Breast epithelium (tissue), 4 donors: ENCODE results near the gene MRPS9. TPM values are rescaled to one million over a fixed set of nuclear protein-coding genes. Genes with fewer than 3 reads are reported as not detected.

Experiments used
- DNase-seq, 2 donors: peaks; one replicate each; pipeline ENCODE4 v3.0.0-alpha.2; 2019; ENCODE audit warnings: low spot score in 2 of 2
- H3K27ac ChIP-seq, 2 donors: fragments of 200-600 bp; sonication (generic) in 1 of 2; one replicate each; pipeline ENCODE4 v1.5.1; 2016 to 2019; ENCODE audit warnings: mild to moderate bottlenecking in 1 of 2
- H3K27me3 ChIP-seq, 2 donors: fragments of 200-600 bp; sonication (generic) in 1 of 2; one replicate each; pipeline versions ENCODE4 v1.5.1 to v1.6.0; 2017 to 2019; ENCODE audit warnings: control low read depth in 1 of 2, mild to moderate bottlenecking in 1 of 2
- H3K36me3 ChIP-seq: fragments of 200-600 bp; one replicate; pipeline ENCODE4 v1.5.1; 2019
- H3K4me1 ChIP-seq, 2 donors: fragments of 200-600 bp; sonication (generic); one replicate each; pipeline ENCODE4 v1.5.1; 2016 to 2019; ENCODE audit warnings: control low read depth in 1 of 2
- H3K4me3 ChIP-seq, 3 donors: fragments of 200-600 bp; sonication (generic); 1 replicate in 2 of 3; 2 replicates in 1 of 3; pipeline ENCODE4 v1.5.1; 2016 to 2019; ENCODE audit warnings: mild to moderate bottlenecking in 3 of 3, moderate library complexity in 2 of 3
- H3K9me3 ChIP-seq, 2 donors: fragments of 200-600 bp; sonication (generic) in 1 of 2; one replicate each; pipeline ENCODE4 v1.5.1; 2016 to 2019; ENCODE audit warnings: control low read depth in 1 of 2
- CTCF ChIP-seq, 3 donors: fragments of 450-650 bp; IDR thresholded peaks; one replicate each; pipeline ENCODE4 v1.5.1; 2016 to 2017; ENCODE audit warnings: antibody characterized with exemption in 3 of 3, mild to moderate bottlenecking in 3 of 3, moderate library complexity in 3 of 3
- POLR2A ChIP-seq: fragments of 450-650 bp; IDR thresholded peaks from one replicate; pipeline ENCODE4 v1.6.1; 2016; ENCODE audit warnings: antibody characterized with exemption, mild to moderate bottlenecking, moderate library complexity
- POLR2AphosphoS5 ChIP-seq, 3 donors: sonication (generic); formaldehyde crosslinking; IDR thresholded peaks; one replicate each; pipeline ENCODE4 v1.6.1; 2017; ENCODE audit warnings: antibody characterized with exemption in 3 of 3
- intact Hi-C: fragments of 100-400 bp; cut with DNase I; formaldehyde crosslinking; loops from one replicate; pipeline ENCODE4 v1.15.1; 2023; ENCODE audit warnings: low total_unique reads
- total RNA-seq, 3 donors: library from RNA; depleted of rRNA; stranded (reverse); fragments of >200 nt; gene quantifications; one replicate each; pipeline ENCODE4 v1.1.0, GENCODE V29; 2016

MRPS9 gene
- total RNA-seq, 3 donors from 2014 or later, result 14.1 to 26.3 (median 18.0) TPM

GRCh38 chr2:105117565-105117964, 79.7 kb downstream of the MRPS9 start:
- Histone ChIP-seq H3K36me3 (no peaks in the 10 kb centered on the region), H3K4me3 (no peak overlapping the region), H3K4me1 (no peaks in the 10 kb centered on the region), H3K27ac (no peak overlapping the region), H3K27me3 (no peaks in the 10 kb centered on the region), H3K9me3 (no peaks in the 10 kb centered on the region)
- no peak for DNase-seq
- TF ChIP-seq POLR2A, result no peak
- no peak for TF ChIP-seq POLR2AphosphoS5 (IDR thresholded peaks at IDR 0.05)
- no peak for TF ChIP-seq CTCF (IDR thresholded peaks at IDR 0.05)
- intact Hi-C loops, result no loop called here

GRCh38 chr2:105118960-105119359, 81.1 kb downstream of the MRPS9 start:
- H3K27me3 ChIP-seq, result no peaks in the 10 kb centered on the region
- no peak overlapping the region for H3K27ac ChIP-seq
- H3K4me1 ChIP-seq, result no peaks in the 10 kb centered on the region
- H3K4me3 ChIP-seq, result no peak overlapping the region
- no peaks in the 10 kb centered on the region for H3K36me3 ChIP-seq
- no peaks in the 10 kb centered on the region for H3K9me3 ChIP-seq
- intact Hi-C loops, result no loop called here
- DNase-seq, result no peak
- no peak for TF ChIP-seq POLR2AphosphoS5 (IDR thresholded peaks at IDR 0.05)
- no peak for TF ChIP-seq CTCF (IDR thresholded peaks at IDR 0.05)

GRCh38 chr2:105121434-105121833, 83.6 kb downstream of the MRPS9 start:
- no peak for TF ChIP-seq POLR2AphosphoS5 (IDR thresholded peaks at IDR 0.05)
- TF ChIP-seq CTCF (IDR thresholded peaks at IDR 0.05), result no peak
- no peak for TF ChIP-seq POLR2A
- intact Hi-C loops, result no loop called here
- Histone ChIP-seq H3K27ac (no peak overlapping the region), H3K9me3 (no peaks in the 10 kb centered on the region), H3K27me3 (no peaks in the 10 kb centered on the region), H3K4me3 (no peak overlapping the region), H3K4me1 (no peaks in the 10 kb centered on the region), H3K36me3 (no peaks in the 10 kb centered on the region)
- DNase-seq, result no peak

GRCh38 chr2:105125428-105125827, 87.6 kb downstream of the MRPS9 start:
- H3K9me3 ChIP-seq, result no peaks in the 10 kb centered on the region
- no peaks in the 10 kb centered on the region for H3K27me3 ChIP-seq
- H3K27ac ChIP-seq, result no peak overlapping the region
- no peaks in the 10 kb centered on the region for H3K36me3 ChIP-seq
- intact Hi-C loops, result no loop called here
- no peak for DNase-seq
- no peaks in the 10 kb centered on the region for H3K4me1 ChIP-seq
- H3K4me3 ChIP-seq, result no peak overlapping the region
- TF ChIP-seq POLR2AphosphoS5 (IDR thresholded peaks at IDR 0.05) (no peak), CTCF (IDR thresholded peaks at IDR 0.05) (no peak), POLR2A (no peak)

- H3K27me3 ChIP-seq, result no peaks in the 10 kb centered on the region
- no peak for DNase-seq
- H3K4me1 ChIP-seq, result no peaks in the 10 kb centered on the region
- intact Hi-C loops, result no loop called here
- TF ChIP-seq POLR2A, result no peak
- no peak for TF ChIP-seq POLR2AphosphoS5 (IDR thresholded peaks at IDR 0.05)
- no peak for TF ChIP-seq CTCF (IDR thresholded peaks at IDR 0.05)
- no peaks in the 10 kb centered on the region for H3K36me3 ChIP-seq
- H3K9me3 ChIP-seq, result no peaks in the 10 kb centered on the region
- no peak overlapping the region for H3K4me3 ChIP-seq
- no peak overlapping the region for H3K27ac ChIP-seq
These were observed 88.1 kb downstream of the MRPS9 start for GRCh38 chr2:105125920-105126319.
